ENCODE results near the gene CATSPER1.

The CATSPER1 gene

DNA sequence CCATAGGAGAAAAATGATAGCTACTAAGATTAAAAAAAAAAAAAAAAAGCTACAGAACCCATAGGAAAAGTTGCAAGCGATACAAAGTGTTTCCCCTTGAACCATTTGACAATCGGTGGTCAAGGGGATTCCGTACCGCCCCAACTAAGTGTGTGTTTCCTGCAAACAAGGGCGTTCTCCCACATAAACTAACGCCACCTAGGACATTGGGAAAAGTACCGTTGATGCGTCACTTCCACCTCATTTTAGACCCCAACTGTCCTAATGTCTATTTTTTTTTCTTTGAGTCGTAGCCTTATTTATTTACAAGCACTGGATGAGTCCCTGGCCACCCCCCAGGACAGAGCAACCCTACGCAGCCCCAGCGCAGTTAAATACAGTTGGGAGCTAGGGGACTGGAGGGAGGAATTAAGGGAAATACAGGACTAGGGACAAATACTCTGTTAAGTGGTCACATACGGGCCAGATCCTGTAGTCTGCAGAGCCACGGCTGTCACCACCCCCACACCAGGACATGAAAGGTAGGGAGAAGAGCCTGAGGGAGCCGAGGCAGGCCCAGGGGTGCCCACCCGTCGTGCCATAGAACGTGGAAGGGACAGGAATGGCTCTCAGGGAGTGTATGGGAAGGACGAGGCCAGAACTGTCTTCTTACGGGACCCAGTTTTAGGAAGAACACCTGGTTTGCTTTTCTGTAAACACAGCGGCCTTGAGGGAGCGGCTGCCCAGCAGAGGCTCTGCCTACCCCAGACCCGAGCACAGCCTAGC lies 43.3 kb downstream of the CATSPER1 start:
- TF ChIP-seq ZNF274 (IDR thresholded peaks at IDR 0.05; ENCODE audit: low read depth, low read length) = no peak

DNA sequence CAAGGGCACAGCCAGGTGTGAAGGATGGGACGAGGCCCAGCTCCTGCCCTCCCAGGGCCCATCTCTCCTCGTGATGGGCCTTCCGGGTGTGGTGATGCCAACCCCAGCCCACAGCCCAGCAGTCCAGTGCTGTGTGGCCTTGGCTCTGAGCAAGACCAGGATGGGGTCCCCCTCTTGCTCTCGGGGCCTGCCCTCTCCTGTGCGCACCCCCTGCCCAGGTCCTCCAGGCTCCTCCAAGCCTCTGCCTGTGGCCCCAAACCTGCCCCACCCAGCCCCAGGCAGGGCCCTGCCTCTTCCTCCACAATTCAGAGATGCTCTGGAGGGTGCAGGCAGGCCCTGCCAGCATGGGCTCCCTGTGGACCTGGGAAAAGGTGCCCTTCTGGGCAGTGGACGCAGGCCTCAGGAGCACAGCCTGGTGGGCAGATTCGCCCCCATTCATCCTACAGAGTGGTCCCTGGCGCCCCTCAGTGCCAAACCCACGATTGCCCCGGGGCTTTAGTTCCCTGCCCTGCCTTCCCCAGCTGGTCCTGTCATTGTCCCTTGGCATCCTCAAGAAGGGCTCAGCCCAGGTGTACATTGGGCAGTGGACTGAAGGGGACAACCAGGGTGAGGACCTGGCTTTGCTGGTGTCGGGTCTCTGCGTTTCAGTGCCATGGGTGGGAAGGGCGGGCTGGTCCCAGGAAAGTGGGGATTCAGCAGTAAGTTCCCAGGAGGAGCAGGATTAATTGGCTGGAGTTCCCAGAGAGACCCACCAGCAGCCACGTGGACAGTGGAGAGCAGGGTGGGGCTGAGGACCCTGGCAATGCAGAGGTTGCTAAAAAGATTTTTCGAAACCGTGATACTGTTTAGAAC lies 44.1 kb downstream of the CATSPER1 start:
- no peak overlapping the region for H3K4me3 ChIP-seq (ENCODE audit: low read length)
- no peak for TF ChIP-seq ZNF274 (IDR thresholded peaks at IDR 0.05; ENCODE audit: low read depth, low read length)

More for the DNA sequence above, 43.3 kb downstream of the CATSPER1 start:
- H3K4me3 ChIP-seq (ENCODE audit: low read length) = no peak overlapping the region

DNA sequence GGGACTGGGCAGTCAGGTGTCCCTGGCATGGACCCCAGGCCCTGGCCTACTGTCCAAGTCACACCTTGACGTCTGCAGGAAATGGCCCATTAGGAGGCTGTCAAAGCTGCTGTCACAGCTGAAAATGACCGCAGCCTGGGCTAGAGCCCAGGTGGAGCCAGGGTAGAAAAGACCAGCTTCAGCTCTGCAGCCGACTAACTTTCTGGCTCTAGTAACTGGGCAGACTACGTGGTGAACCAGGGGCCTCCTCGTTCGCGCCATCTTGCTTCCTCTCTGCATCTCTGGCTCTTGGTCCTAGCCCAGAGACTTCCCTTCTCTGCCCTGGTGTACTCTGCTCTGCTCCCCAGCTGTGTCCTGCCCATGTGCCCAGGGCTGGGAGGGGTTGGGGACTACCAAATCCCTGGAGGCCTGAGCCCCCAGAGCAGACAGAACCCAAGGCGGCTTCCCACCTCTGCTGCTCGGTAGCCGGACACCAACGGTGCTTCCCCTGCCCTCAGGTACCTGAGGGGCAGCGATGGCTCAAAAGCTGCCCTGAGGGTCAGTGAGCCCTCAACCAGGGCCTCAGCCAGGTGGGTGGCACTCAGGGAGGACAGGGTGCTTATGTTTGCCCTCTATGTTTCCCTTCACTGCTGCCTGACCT lies 45.1 kb downstream of the CATSPER1 start:
- no peak overlapping the region for H3K4me3 ChIP-seq (ENCODE audit: low read length)
- TF ChIP-seq ZNF274 (IDR thresholded peaks at IDR 0.05; ENCODE audit: low read depth, low read length) = no peak

DNA sequence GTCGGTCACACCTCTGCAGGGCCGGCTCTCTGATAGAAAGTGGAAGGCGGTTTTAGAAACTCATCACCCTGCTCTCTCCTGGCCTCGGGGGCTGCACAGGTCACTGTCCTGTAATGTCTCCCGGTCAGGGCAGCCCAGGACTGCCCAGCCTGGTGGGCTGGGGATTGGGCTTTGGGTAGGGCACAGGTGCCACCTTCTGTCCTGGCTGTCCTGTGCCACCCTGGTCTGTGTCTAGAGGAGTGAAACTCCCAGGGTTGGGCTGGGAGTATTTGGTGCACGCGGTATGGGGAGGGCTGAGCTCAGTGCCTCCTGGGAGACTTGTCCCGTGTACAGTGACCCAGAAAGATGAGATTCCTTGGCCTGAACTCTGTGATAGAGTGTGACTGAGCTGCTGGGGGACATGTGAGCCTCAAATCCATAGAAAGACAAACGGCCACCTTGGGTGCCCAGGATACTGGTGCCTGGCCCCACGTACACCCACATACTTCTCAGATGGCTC lies 47.0 kb downstream of the CATSPER1 start:
- no peak for TF ChIP-seq ZNF274 (IDR thresholded peaks at IDR 0.05; ENCODE audit: low read depth, low read length)
- H3K4me3 ChIP-seq (ENCODE audit: low read length) = no peak overlapping the region

DNA sequence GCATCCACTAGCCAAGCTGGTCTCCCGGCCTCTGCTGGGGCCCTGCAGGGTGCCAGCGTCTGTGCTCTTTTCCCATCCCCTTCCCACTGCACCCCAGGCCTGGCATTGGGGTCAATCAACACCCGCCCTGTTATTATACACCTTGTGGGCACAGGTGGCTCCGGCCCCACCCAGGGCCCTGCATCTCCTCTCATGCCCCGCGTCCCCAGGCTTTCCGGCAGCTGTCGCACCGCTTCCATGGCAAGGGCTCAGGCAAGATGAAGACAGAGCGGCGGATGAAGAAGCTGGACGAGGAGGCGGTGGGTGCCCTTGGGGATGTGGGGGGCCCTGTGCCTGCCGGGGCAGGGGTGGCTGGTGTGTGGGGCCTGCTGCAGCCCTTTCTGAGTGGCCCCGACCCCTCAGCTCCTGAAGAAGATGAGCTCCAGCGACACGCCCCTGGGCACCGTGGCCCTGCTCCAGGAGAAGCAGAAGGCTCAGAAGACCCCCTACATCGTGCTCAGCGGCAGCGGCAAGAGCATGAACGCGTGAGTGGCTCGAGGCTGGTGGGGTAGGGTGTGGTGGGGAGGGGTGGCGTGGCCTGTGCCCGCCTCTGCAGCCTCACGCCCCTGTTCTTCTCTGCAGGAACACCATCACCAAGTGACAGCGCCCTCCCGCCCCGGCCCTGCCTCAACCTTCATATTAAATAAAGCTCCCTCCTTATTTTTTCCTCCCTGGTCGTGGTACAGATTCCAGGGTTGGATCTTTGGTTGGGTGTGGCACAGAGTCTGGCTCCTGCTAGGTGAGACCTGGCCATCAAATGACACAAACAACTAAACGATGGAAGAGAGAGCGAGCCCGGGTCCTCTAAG lies 47.7 kb downstream of the CATSPER1 start:
- H3K4me3 ChIP-seq (ENCODE audit: low read length) = no peak overlapping the region
- TF ChIP-seq ZNF274 (IDR thresholded peaks at IDR 0.05; ENCODE audit: low read depth, low read length) = no peak

DNA sequence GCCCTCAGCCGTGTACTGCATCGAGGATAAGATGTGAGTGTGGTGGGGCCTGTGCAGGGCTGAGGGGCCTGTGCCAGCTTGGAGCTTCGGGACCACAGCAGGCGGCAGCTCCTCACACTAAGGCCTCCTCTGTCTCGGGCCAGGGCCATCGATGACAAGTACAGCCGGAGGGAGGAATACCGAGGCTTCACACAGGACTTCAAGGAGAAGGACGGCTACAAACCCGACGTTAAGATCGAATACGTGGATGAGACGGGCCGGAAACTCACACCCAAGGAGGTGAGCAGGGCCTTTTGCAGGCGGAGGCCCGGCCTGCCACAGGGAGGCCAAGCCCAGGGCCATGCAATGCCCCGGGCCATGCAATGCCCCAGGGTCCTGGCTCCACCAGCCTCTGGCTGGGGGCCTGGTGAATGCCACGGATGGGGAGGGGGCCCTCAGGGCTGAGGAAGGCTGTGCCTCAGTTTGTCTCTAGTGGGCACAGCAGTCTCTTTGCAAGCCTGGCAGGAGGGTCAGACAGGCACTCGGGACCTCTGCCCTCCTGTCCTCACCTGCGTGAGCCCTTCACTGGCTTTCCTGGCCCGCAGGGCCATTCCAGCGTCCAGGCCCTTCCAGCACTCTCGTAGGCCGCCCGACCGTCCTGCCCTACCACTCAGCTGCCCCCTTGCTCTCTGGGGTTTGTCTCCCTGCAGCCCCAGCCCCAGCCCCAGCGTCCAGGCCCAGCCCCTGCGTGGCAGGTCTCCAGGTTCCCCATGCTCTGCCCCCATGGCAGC lies 48.5 kb downstream of the CATSPER1 start:
- H3K4me3 ChIP-seq (ENCODE audit: low read length) = no peak overlapping the region
- no peak for TF ChIP-seq ZNF274 (IDR thresholded peaks at IDR 0.05; ENCODE audit: low read depth, low read length)

DNA sequence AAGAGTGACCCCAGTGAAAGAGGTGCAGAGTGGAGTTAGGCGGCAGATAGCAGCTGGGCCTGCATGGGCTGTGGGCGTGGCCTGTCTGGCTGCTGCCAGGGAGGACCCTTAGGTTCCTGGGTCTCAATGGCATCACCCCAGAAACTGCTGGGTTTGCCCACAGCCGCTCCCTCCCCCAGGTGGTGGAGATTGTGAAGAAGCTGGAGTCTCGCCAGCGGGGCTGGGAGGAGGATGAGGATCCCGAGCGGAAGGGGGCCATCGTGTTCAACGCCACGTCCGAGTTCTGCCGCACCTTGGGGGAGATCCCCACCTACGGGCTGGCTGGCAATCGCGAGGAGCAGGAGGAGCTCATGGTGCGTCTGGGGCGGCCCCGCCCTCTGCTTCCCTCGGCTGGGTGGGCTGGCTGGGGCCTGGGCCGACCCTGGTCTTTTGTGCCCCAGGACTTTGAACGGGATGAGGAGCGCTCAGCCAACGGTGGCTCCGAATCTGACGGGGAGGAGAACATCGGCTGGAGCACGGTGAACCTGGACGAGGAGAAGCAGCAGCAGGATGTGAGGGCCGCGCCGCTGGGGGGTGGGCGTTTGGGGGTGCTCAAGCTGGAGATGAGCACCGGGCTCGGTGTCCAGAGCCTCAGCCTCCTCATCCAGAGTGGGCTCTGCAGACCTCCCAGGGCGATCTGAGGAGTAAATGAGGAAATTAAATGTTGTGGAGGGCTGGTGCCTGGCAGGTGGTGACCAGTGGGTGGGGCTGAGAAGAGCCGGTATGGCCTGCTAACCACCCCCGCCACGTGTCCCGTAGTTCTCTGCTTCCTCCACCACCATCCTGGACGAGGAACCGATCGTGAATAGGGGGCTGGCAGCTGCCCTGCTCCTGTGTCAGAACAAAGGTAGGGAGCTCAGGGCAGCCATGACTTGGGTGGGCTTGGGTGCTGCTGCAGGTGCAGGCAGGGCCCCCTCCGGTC lies 49.8 kb downstream of the CATSPER1 start:
- TF ChIP-seq ZNF274 (IDR thresholded peaks at IDR 0.05; ENCODE audit: low read depth, low read length) = no peak
- H3K4me3 ChIP-seq (ENCODE audit: low read length) = no peak overlapping the region

DNA sequence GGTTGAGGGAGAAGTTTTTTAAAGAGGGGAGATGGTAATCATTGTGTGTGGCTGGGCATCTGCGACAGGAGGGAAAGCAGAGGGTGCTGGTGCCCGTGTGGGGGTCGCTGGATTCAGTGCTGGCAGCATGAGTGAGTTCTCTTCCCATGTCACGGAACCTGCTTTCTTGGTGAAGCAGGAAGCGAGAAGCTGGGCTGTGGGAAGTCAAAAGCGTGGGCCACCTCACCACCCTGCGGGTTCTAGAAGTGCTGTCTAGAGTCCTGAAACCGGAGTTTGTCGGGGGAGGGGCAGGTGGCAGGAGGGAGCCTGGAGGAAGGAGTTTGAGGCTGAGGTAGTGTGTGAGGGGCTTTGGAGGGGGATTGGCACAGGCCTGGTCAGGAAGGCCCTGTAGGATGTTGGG lies 50.5 kb downstream of the CATSPER1 start:
- no peak for TF ChIP-seq ZNF274 (IDR thresholded peaks at IDR 0.05; ENCODE audit: low read depth, low read length)
- no peak overlapping the region for H3K4me3 ChIP-seq (ENCODE audit: low read length)

DNA sequence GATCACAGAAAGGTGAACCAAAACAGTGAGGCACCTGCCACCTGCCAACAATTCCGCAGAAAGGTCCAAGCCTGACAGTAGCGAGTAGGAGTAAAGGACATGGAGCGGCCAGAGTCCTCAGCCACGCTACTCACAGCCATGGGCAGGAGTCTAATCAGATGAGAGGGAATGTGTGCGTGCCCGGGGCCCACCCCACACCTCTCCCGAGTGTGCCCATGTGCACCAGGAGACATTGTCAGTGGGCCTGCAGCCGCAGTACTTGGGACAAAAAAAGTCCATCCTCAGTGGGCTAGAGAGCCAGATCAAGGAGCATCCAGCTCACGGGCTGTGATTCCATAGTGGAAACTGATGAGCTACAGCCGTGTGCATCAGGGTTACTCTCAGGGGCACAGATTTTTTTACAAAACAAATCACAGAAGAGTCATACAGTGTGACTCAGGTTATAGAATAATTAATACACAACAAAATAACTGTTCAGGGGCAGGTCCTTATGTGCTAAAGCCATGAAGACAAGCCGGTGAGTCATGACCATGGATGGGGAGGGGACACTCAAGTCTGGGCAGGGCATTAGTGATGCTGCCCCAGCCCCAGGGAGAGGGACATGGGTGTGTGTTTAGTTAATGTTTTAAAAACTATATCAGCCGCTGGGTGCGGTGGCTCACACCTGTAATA lies 52.7 kb downstream of the CATSPER1 start:
- no peak overlapping the region for H3K4me3 ChIP-seq (ENCODE audit: low read length)
- TF ChIP-seq ZNF274 (IDR thresholded peaks at IDR 0.05; ENCODE audit: low read depth, low read length) = no peak

DNA sequence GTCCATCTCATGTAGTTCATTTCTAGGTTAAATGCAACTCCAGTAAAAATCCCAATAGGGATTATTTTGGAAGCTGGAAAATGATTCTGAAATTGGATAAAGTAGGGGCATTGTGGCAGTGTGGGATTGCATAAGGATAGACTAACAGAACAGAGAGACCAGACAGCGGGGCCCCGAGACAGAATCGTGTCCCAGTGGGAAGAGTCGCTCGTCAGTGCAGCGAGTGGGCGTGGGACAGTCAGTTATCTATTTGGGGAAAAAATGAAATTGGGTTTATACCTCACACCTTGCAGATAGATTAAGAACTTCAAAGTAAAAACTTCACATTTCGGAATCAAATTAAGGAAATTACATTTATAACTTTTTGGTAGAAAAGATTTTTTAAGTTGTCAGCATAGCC lies 54.2 kb downstream of the CATSPER1 start:
- no peak for TF ChIP-seq ZNF274 (IDR thresholded peaks at IDR 0.05; ENCODE audit: low read depth, low read length)
- H3K4me3 ChIP-seq (ENCODE audit: low read length) = no peak overlapping the region
